ENCODE data around the gene LARP7. TPM values are rescaled to one million over a fixed set of nuclear protein-coding genes. Genes with fewer than 3 reads are reported as not detected.
"Not testable (repeated sequence)": the region's sequence is repeated elsewhere in the genome, so short reads cannot be mapped to it uniquely, and the experiment has no call there.

Gene LARP7
- total RNA-seq, 1 donor from 2014 or later = 62.0 TPM

- peaks cover 61% of the 10 kb centered on the region for H3K4me1 ChIP-seq
Measured at GRCh38 chr4:112637552-112637866, 566 bp downstream of the LARP7 start.

GRCh38 chr4:112642526-112642925 lies 5.6 kb downstream of the LARP7 start:
- intact Hi-C loops (cut with micrococcal nuclease) = no loop called here
- Histone ChIP-seq H3K9me3 (replicated peaks) (no peaks in the 10 kb centered on the region), H3K4me3 (no peak overlapping the region), H3K4me1 (peaks cover 56% of the 10 kb centered on the region), H3K27me3 (ENCODE audit: low read depth) (no peaks in the 10 kb centered on the region), H3K27ac (replicated peaks) (no peak overlapping the region), H3K36me3 (peaks cover 44% of the 10 kb centered on the region)
- DNase-seq = no peak
- no peak for TF ChIP-seq CTCF (IDR thresholded peaks at IDR 0.05; ENCODE audit: borderline replicate concordance)

More at GRCh38 chr4:112637552-112637866, 566 bp downstream of the LARP7 start:
- H3K9me3 ChIP-seq (replicated peaks) = no peaks in the 10 kb centered on the region
- peak overlapping the region; percentile 82 for H3K4me3 ChIP-seq
- no peak for DNase-seq
- no peaks in the 10 kb centered on the region for H3K27me3 ChIP-seq (ENCODE audit: low read depth)
- no peak for TF ChIP-seq CTCF (IDR thresholded peaks at IDR 0.05; ENCODE audit: borderline replicate concordance)
- H3K27ac ChIP-seq (replicated peaks) = peak overlapping the region; percentile 98
- intact Hi-C loops (cut with micrococcal nuclease) = no loop called here
- H3K36me3 ChIP-seq = peaks cover 6% of the 10 kb centered on the region

- DNase-seq; H3K27ac ChIP-seq (replicated peaks); H3K27me3 ChIP-seq (ENCODE audit: low read depth); intact Hi-C loops (cut with micrococcal nuclease); H3K9me3 ChIP-seq (replicated peaks); H3K4me3 ChIP-seq: not testable (repeated sequence)
- peaks cover 34% of the 10 kb centered on the region for H3K4me1 ChIP-seq
- peaks cover 62% of the 10 kb centered on the region for H3K36me3 ChIP-seq
Measured at GRCh38 chr4:112644595-112645535, 7.9 kb downstream of the LARP7 start.

GRCh38 chr4:112645541-112646329 lies 8.8 kb downstream of the LARP7 start:
- H3K36me3 ChIP-seq = peaks cover 71% of the 10 kb centered on the region
- H3K4me1 ChIP-seq = peaks cover 32% of the 10 kb centered on the region
- TF ChIP-seq CTCF (IDR thresholded peaks at IDR 0.05; ENCODE audit: borderline replicate concordance) = no peak
- H3K27ac ChIP-seq (replicated peaks) = no peak overlapping the region
- H3K9me3 ChIP-seq (replicated peaks) = no peaks in the 10 kb centered on the region
- no peak overlapping the region for H3K4me3 ChIP-seq
- DNase-seq = no peak
- H3K27me3 ChIP-seq (ENCODE audit: low read depth) = no peaks in the 10 kb centered on the region
- intact Hi-C loops (cut with micrococcal nuclease) = no loop called here

- TF ChIP-seq CTCF (IDR thresholded peaks at IDR 0.05; ENCODE audit: borderline replicate concordance) = no peak
- H3K36me3 ChIP-seq = peaks cover 82% of the 10 kb centered on the region
- no peaks in the 10 kb centered on the region for H3K9me3 ChIP-seq (replicated peaks)
- no peak overlapping the region for H3K27ac ChIP-seq (replicated peaks)
- H3K4me3 ChIP-seq = no peak overlapping the region
- intact Hi-C loops (cut with micrococcal nuclease) = no loop called here
- no peaks in the 10 kb centered on the region for H3K27me3 ChIP-seq (ENCODE audit: low read depth)
- no peak for DNase-seq
- H3K4me1 ChIP-seq = peaks cover 31% of the 10 kb centered on the region
Measured at GRCh38 chr4:112646632-112647537, 9.9 kb downstream of the LARP7 start.
